Natural killer cell (primary cell): ENCODE results near the gene CABP1. TPM values are rescaled to one million over a fixed set of nuclear protein-coding genes. Genes with fewer than 3 reads are reported as not detected.

Experiments
- ATAC-seq, 3 donors: fragments of 150-1000 bp in 2 of 3; fragments of 200-7000 bp in 1 of 3; cut with Tn5 transposase; 1 replicate in 1 of 3; 2 replicates in 2 of 3; pipeline ENCODE4 v1.10.0; 2021; ENCODE audit warnings: mild to moderate bottlenecking in 2 of 3, moderate library complexity in 2 of 3
- DNase-seq, 2 donors: peaks; one replicate each; pipeline versions ENCODE4 v3.0.0 to v3.0.0-alpha.2; 2013 to 2021; ENCODE audit warnings: mixed read lengths in 1 of 2
- H3K27ac ChIP-seq: one replicate; pipeline ENCODE4 v1.5.1; 2013; ENCODE audit warnings: mild to moderate bottlenecking, low read length
- H3K27me3 ChIP-seq: one replicate; pipeline ENCODE4 v1.6.1; 2013; ENCODE audit warnings: low read length; ENCODE audit not compliant: control insufficient read depth, insufficient read depth
- H3K36me3 ChIP-seq: one replicate; pipeline ENCODE4 v1.6.1; 2013; ENCODE audit warnings: low read length; ENCODE audit not compliant: control insufficient read depth, insufficient read depth
- H3K4me1 ChIP-seq: one replicate; pipeline ENCODE4 v1.6.1; 2013; ENCODE audit warnings: low read length; ENCODE audit not compliant: control insufficient read depth, insufficient read depth
- H3K4me3 ChIP-seq: one replicate; pipeline ENCODE4 v1.5.1; 2013; ENCODE audit warnings: low read length
- H3K9me3 ChIP-seq: one replicate; pipeline ENCODE4 v1.6.1; 2013; ENCODE audit warnings: low read length; ENCODE audit not compliant: control insufficient read depth, insufficient read depth
- H3K27ac Mint-ChIP-seq, 2 donors: one replicate each; pipeline ENCODE4 v1.8.0; 2022; ENCODE audit warnings: mild to moderate bottlenecking in 2 of 2, mixed read lengths in 2 of 2, moderate library complexity in 1 of 2
- H3K27me3 Mint-ChIP-seq, 2 donors: one replicate each; pipeline ENCODE4 v1.8.0; 2022; ENCODE audit warnings: low read depth in 2 of 2, mixed read lengths in 2 of 2
- H3K36me3 Mint-ChIP-seq: one replicate; pipeline ENCODE4 v1.8.0; 2022; ENCODE audit warnings: mixed read lengths
- H3K4me1 Mint-ChIP-seq, 2 donors: one replicate each; pipeline ENCODE4 v1.8.0; 2022; ENCODE audit warnings: mixed read lengths in 2 of 2
- H3K4me3 Mint-ChIP-seq: one replicate; pipeline ENCODE4 v1.8.0; 2022; ENCODE audit warnings: mild to moderate bottlenecking, moderate library complexity, mixed read lengths
- H3K9me3 Mint-ChIP-seq, 2 donors: one replicate each; pipeline ENCODE4 v1.8.0; 2022; ENCODE audit warnings: mixed read lengths in 2 of 2
- WGBS: methylation state at CpG from one replicate; pipeline ENCODE4 v1.1.7; 2013; ENCODE audit warnings: missing lambda C conversion rate; ENCODE audit not compliant: insufficient coverage; 5-methylcytosine and 5-hydroxymethylcytosine counted together
- intact Hi-C: fragments of 100-400 bp; cut with micrococcal nuclease; formaldehyde crosslinking; loops from one replicate; pipeline ENCODE4 v1.14.2; 2022
- total RNA-seq, 4 donors: library from RNA; stranded (reverse); fragments of 120-200 nt in 1 of 4; gene quantifications; one replicate each; pipeline versions ENCODE4 v1.2.3 to v1.2.4, GENCODE V29; 2013 to 2022
- TF ChIP-seq, protein P1 (sequence below): fragments of 200-600 bp; IDR thresholded peaks from one replicate; pipeline ENCODE4 v1.8.0; 2022; ENCODE audit warnings: antibody characterized with exemption

Gene CABP1
- total RNA-seq, 3 donors from 2014 or later (not counting 1 experiment from before 2014, with no cell fraction given): not detected

DNA sequence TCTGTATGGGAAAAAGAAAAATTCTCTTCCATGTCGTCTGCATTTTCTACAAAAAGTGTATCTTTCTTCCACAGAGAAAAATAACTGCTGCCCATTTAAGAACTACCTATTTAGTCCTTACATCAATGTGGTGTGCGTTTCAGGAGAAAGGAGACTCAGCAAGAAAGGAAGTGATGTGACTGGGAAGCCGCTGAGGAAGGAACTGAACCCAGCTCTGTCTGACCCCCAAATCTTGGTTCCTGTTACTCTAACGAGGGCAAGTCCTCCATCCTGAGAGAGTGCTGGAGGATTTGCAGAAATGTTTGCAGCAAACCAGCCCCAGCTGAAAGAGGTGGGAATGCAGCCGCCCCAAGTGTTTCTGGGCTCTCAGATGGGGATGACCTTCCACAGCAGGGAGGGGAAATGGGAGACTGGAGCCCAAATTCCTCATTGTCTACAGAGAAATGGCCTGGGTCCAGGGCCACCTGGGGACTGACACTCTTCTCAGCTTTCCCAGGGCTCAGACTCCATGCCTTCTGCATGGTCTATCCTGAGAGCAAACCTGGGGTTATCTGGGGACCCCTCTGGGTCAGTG is 39.8 kb downstream of the CABP1 start:
- Histone ChIP-seq H3K27ac (no peak overlapping the region), H3K27me3 (no peaks in the 10 kb centered on the region), H3K4me3 (no peak overlapping the region), H3K9me3 (no peaks in the 10 kb centered on the region), H3K36me3 (no peaks in the 10 kb centered on the region), H3K4me1 (peaks cover 26% of the 10 kb centered on the region)
- no peak for DNase-seq
- no peak for ATAC-seq
- H3K4me1 Mint-ChIP-seq: no peaks in the 10 kb centered on the region
- 31% methylated on average over 4 of the region's 5 CpGs for WGBS
- no peaks in the 10 kb centered on the region for H3K36me3 Mint-ChIP-seq
- H3K27ac Mint-ChIP-seq: no peak overlapping the region
- intact Hi-C loops: no loop called here
- TF ChIP-seq, protein P1, sequence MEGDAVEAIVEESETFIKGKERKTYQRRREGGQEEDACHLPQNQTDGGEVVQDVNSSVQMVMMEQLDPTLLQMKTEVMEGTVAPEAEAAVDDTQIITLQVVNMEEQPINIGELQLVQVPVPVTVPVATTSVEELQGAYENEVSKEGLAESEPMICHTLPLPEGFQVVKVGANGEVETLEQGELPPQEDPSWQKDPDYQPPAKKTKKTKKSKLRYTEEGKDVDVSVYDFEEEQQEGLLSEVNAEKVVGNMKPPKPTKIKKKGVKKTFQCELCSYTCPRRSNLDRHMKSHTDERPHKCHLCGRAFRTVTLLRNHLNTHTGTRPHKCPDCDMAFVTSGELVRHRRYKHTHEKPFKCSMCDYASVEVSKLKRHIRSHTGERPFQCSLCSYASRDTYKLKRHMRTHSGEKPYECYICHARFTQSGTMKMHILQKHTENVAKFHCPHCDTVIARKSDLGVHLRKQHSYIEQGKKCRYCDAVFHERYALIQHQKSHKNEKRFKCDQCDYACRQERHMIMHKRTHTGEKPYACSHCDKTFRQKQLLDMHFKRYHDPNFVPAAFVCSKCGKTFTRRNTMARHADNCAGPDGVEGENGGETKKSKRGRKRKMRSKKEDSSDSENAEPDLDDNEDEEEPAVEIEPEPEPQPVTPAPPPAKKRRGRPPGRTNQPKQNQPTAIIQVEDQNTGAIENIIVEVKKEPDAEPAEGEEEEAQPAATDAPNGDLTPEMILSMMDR: no peak
- no peaks in the 10 kb centered on the region for H3K27me3 Mint-ChIP-seq
- no peaks in the 10 kb centered on the region for H3K9me3 Mint-ChIP-seq
- H3K4me3 Mint-ChIP-seq: no peak overlapping the region

GRCh38 chr12:120684523-120684932 is 44.1 kb downstream of the CABP1 start:
- 67% methylated on average over 8 of the region's 8 CpGs for WGBS
- Histone ChIP-seq H3K36me3 (no peaks in the 10 kb centered on the region), H3K4me1 (peaks cover 41% of the 10 kb centered on the region), H3K9me3 (no peaks in the 10 kb centered on the region), H3K27me3 (no peaks in the 10 kb centered on the region), H3K27ac (peak overlapping the region; percentile 60), H3K4me3 (no peak overlapping the region)
- DNase-seq: peak in 1 of 2 donors; percentile 16
- peak overlapping the region; percentile 57 for H3K4me3 Mint-ChIP-seq
- no peaks in the 10 kb centered on the region for H3K36me3 Mint-ChIP-seq
- ATAC-seq: no peak
- peaks cover 19 to 26% of the 10 kb centered on the region in 2 donors for H3K4me1 Mint-ChIP-seq
- intact Hi-C loops: no loop called here
- no peaks in the 10 kb centered on the region for H3K27me3 Mint-ChIP-seq
- H3K9me3 Mint-ChIP-seq: no peaks in the 10 kb centered on the region
- H3K27ac Mint-ChIP-seq: peak overlapping the region in 1 of 2 donors; percentile 90
- TF ChIP-seq, protein P1: no peak

GRCh38 chr12:120685522-120685921 is 45.1 kb downstream of the CABP1 start:
- no peaks in the 10 kb centered on the region for H3K36me3 Mint-ChIP-seq
- H3K4me1 ChIP-seq: peaks cover 38% of the 10 kb centered on the region
- no peaks in the 10 kb centered on the region for H3K9me3 Mint-ChIP-seq
- ATAC-seq (no peak), DNase-seq (no peak)
- intact Hi-C loops: loop anchor here (5.0 kb wide), 1 partner anchor 1542 kb away; the partner anchor contains the start of gene DIABLO
- TF ChIP-seq, protein P1: no peak
- H3K27me3 ChIP-seq: no peaks in the 10 kb centered on the region
- peak overlapping the region; percentile 93 for H3K4me3 Mint-ChIP-seq
- peaks cover 23 to 34% of the 10 kb centered on the region in 2 donors for H3K4me1 Mint-ChIP-seq
- H3K27ac Mint-ChIP-seq: peak overlapping the region; percentile 90
- H3K9me3 ChIP-seq: no peaks in the 10 kb centered on the region
- WGBS: 38% methylated on average over 1 of the region's 3 CpGs
- H3K36me3 ChIP-seq: no peaks in the 10 kb centered on the region
- peak overlapping the region; percentile 29 for H3K27ac ChIP-seq
- H3K4me3 ChIP-seq: no peak overlapping the region
- H3K27me3 Mint-ChIP-seq: no peaks in the 10 kb centered on the region
